IMR-90 (cell line): Measurements from ENCODE around the gene PLA2G15. TPM values are rescaled to one million over a fixed set of nuclear protein-coding genes. Genes with fewer than 3 reads are reported as not detected.

Experiments
- ATAC-seq: fragments of 200-7000 bp; cut with Tn5 transposase; 2 replicates; pipeline ENCODE4 v1.9.1; 2020; ENCODE audit warnings: low read depth, mild to moderate bottlenecking, moderate library complexity
- BruUV-seq: library from RNA; stranded (reverse); fragments of 400-500 nt; replicated peaks from 2 replicates; lab custom pipeline; 2021; lab: Mats Ljungman, UMichigan
- CTCF ChIA-PET: fragments of 300-600 bp; formaldehyde crosslinking; extraction: SDS; loops from one replicate; lab custom pipeline; 2021; ENCODE audit warnings: antibody characterized with exemption; lab: Yijun Ruan, JAX
- POLR2A ChIA-PET: fragments of 300-600 bp; sonication (Branson Sonifier 250); formaldehyde crosslinking; loops from one replicate; lab custom pipeline; 2022; ENCODE audit warnings: antibody characterized with exemption; ENCODE audit not compliant: unreplicated experiment; lab: Charles Lee
- DNase-seq: peaks from one replicate; pipeline ENCODE4 v3.0.0; 2013
- H2AFZ ChIP-seq: replicated peaks from 2 replicates; pipeline ENCODE3; 2013; ENCODE audit warnings: low read length, mild to moderate bottlenecking; ENCODE audit not compliant: poor library complexity
- H2AK5ac ChIP-seq: 2 replicates; pipeline ENCODE4 v1.6.1; 2013; ENCODE audit warnings: low read depth, low read length, inconsistent platforms
- H2AK9ac ChIP-seq: replicated peaks from 2 replicates; pipeline ENCODE3; 2013; ENCODE audit warnings: mild to moderate bottlenecking, low read depth, low read length, moderate library complexity; ENCODE audit not compliant: poor library complexity
- H2BK120ac ChIP-seq: 2 replicates; pipeline ENCODE4 v1.6.1; 2013; ENCODE audit warnings: low read depth, low read length, inconsistent platforms
- H2BK15ac ChIP-seq: 3 replicates; pipeline ENCODE4 v1.6.1; 2013; ENCODE audit warnings: low read depth, low read length, inconsistent platforms
- H2BK20ac ChIP-seq: 2 replicates; pipeline ENCODE4 v1.6.1; 2013; ENCODE audit warnings: low read depth, mild to moderate bottlenecking, inconsistent platforms, low read length, moderate library complexity
- H2BK5ac ChIP-seq: 2 replicates; pipeline ENCODE4 v1.6.1; 2013; ENCODE audit warnings: mild to moderate bottlenecking, low read depth, low read length, inconsistent platforms; ENCODE audit not compliant: poor library complexity, severe bottlenecking
- H3K14ac ChIP-seq: replicated peaks from 2 replicates; pipeline ENCODE4 v1.6.1; 2013; ENCODE audit warnings: low read depth, low read length, inconsistent platforms
- H3K18ac ChIP-seq: 2 replicates; pipeline ENCODE4 v1.6.1; 2013; ENCODE audit warnings: low read depth, low read length, control low read depth
- H3K23ac ChIP-seq: 2 replicates; pipeline ENCODE4 v1.6.1; 2013; ENCODE audit warnings: low read depth, low read length, inconsistent platforms
- H3K27ac ChIP-seq: 2 replicates; pipeline ENCODE4 v1.5.1; 2013; ENCODE audit warnings: mild to moderate bottlenecking, control low read depth, low read length; ENCODE audit not compliant: insufficient read depth
- H3K27me3 ChIP-seq: 2 replicates; pipeline ENCODE4 v1.6.1; 2013; ENCODE audit warnings: low read length; ENCODE audit not compliant: control insufficient read depth, insufficient read depth
- H3K36me3 ChIP-seq: 2 replicates; pipeline ENCODE4 v1.6.1; 2013; ENCODE audit warnings: low read length, mixed read lengths; ENCODE audit not compliant: control insufficient read depth, insufficient read depth
- H3K4ac ChIP-seq: 2 replicates; pipeline ENCODE4 v1.6.1; 2013; ENCODE audit warnings: low read depth, low read length, inconsistent platforms
- H3K4me1 ChIP-seq: 2 replicates; pipeline ENCODE4 v1.6.1; 2013; ENCODE audit warnings: low read length, mixed read lengths; ENCODE audit not compliant: control insufficient read depth, insufficient read depth
- H3K4me2 ChIP-seq: 2 replicates; pipeline ENCODE4 v1.6.1; 2013; ENCODE audit warnings: low read depth, mild to moderate bottlenecking, control low read depth, low read length, moderate library complexity
- H3K4me3 ChIP-seq: 2 replicates; pipeline ENCODE4 v1.5.1; 2013; ENCODE audit warnings: low read depth, mild to moderate bottlenecking, control low read depth, low read length, moderate library complexity; ENCODE audit not compliant: insufficient read depth
- H3K56ac ChIP-seq: 2 replicates; pipeline ENCODE4 v1.6.1; 2013; ENCODE audit warnings: low read length, inconsistent platforms; ENCODE audit not compliant: insufficient read depth; ENCODE audit errors: extremely low read depth
- H3K79me1 ChIP-seq, 2 experiments: 2 replicates each; pipeline ENCODE4 v1.6.1; 2013; ENCODE audit warnings: low read length in 2 of 2, inconsistent platforms in 1 of 2, low read depth in 1 of 2
- H3K9ac ChIP-seq: 2 replicates; pipeline ENCODE4 v1.6.1; 2013; ENCODE audit warnings: low read depth, low read length, control low read depth
- H3K9me1 ChIP-seq: 2 replicates; pipeline ENCODE4 v1.6.1; 2013; ENCODE audit warnings: low read length, inconsistent platforms; ENCODE audit not compliant: insufficient read depth
- H3K9me3 ChIP-seq: 2 replicates; pipeline ENCODE4 v1.6.1; 2013; ENCODE audit warnings: low read length; ENCODE audit not compliant: control insufficient read depth, insufficient read depth
- H4K20me1 ChIP-seq: 2 replicates; pipeline ENCODE4 v1.6.1; 2013; ENCODE audit warnings: low read length, inconsistent platforms; ENCODE audit not compliant: insufficient read depth
- H4K5ac ChIP-seq: 2 replicates; pipeline ENCODE4 v1.6.1; 2013; ENCODE audit warnings: mild to moderate bottlenecking, low read depth, low read length, control low read depth
- H4K8ac ChIP-seq, 2 experiments: 2 replicates each; pipeline ENCODE4 v1.6.1; 2013; ENCODE audit warnings: low read depth in 2 of 2, low read length in 2 of 2, control low read depth in 1 of 2, inconsistent platforms in 1 of 2
- H4K91ac ChIP-seq: 2 replicates; pipeline ENCODE4 v1.6.1; 2013; ENCODE audit warnings: low read depth, low read length, inconsistent platforms; ENCODE audit not compliant: insufficient read depth
- BHLHE40 ChIP-seq: fragments of 150-350 bp; IDR thresholded peaks from 2 replicates; pipeline ENCODE4 v1.6.1; 2016; ENCODE audit warnings: mild to moderate bottlenecking, low read depth, low read length
- CEBPB ChIP-seq: IDR thresholded peaks from 2 replicates; pipeline ENCODE4 v1.6.1; 2012; ENCODE audit warnings: low read depth, low read length, improper control_type of control experiment
- CHD1 ChIP-seq: IDR thresholded peaks from 2 replicates; pipeline ENCODE4 v1.6.1; 2012; ENCODE audit warnings: low read depth, low read length, improper control_type of control experiment
- CTCF ChIP-seq: conservative IDR thresholded peaks from 2 replicates; pipeline ENCODE4 v1.5.1; 2012; ENCODE audit warnings: mild to moderate bottlenecking, low read depth, low read length, improper control_type of control experiment
- ELK1 ChIP-seq: fragments of 150-350 bp; IDR thresholded peaks from 2 replicates; pipeline ENCODE4 v1.6.1; 2016; ENCODE audit warnings: low read depth, mild to moderate bottlenecking, low read length, moderate library complexity, borderline replicate concordance
- FOS ChIP-seq: fragments of 150-350 bp; IDR thresholded peaks from 2 replicates; pipeline ENCODE4 v1.6.1; 2016; ENCODE audit warnings: low read depth, low read length
- MAFK ChIP-seq: IDR thresholded peaks from 2 replicates; pipeline ENCODE4 v1.6.1; 2012; ENCODE audit warnings: low read depth, low read length, improper control_type of control experiment
- MAZ ChIP-seq: IDR thresholded peaks from 2 replicates; pipeline ENCODE4 v1.6.1; 2012; ENCODE audit warnings: low read depth, mild to moderate bottlenecking, low read length, improper control_type of control experiment, moderate library complexity, borderline replicate concordance
- MXI1 ChIP-seq: IDR thresholded peaks from 2 replicates; pipeline ENCODE4 v1.6.1; 2012; ENCODE audit warnings: low read depth, mild to moderate bottlenecking, low read length, moderate library complexity, borderline replicate concordance
- NFE2L2 ChIP-seq: fragments of 150-350 bp; IDR thresholded peaks from 2 replicates; pipeline ENCODE4 v1.6.1; 2016; ENCODE audit warnings: low read depth, mild to moderate bottlenecking, low read length
- POLR2A ChIP-seq: IDR thresholded peaks from 2 replicates; pipeline ENCODE4 v1.6.1; 2012; ENCODE audit warnings: mild to moderate bottlenecking, low read depth, low read length
- RAD21 ChIP-seq: IDR thresholded peaks from 2 replicates; pipeline ENCODE4 v1.6.1; 2012; ENCODE audit warnings: low read length, improper control_type of control experiment
- RCOR1 ChIP-seq: IDR thresholded peaks from 2 replicates; pipeline ENCODE4 v1.6.1; 2012; ENCODE audit warnings: mild to moderate bottlenecking, low read length, improper control_type of control experiment; ENCODE audit not compliant: insufficient replicate concordance
- SMC3 ChIP-seq: fragments of 150-350 bp; IDR thresholded peaks from 2 replicates; pipeline ENCODE4 v1.6.1; 2016; ENCODE audit warnings: low read depth, mild to moderate bottlenecking, antibody characterized with exemption, low read length, moderate library complexity
- USF2 ChIP-seq: fragments of 150-350 bp; IDR thresholded peaks from 2 replicates; pipeline ENCODE4 v1.6.1; 2017; ENCODE audit warnings: mild to moderate bottlenecking, antibody characterized with exemption, low read length, low read depth
- WGBS, 2 experiments: methylation state at CpG; one replicate each; pipeline versions ENCODE4 v1.1.5 to v1.1.7; 2013; ENCODE audit warnings: missing lambda C conversion rate in 2 of 2; ENCODE audit not compliant: insufficient read length in 1 of 2; ENCODE audit errors: extremely low coverage in 2 of 2; 5-methylcytosine and 5-hydroxymethylcytosine counted together
- dilution Hi-C: fragments of 300-500 bp; cut with HindIII; formaldehyde crosslinking; loops from one replicate; pipeline ENCODE4 v1.14.3; 2018; ENCODE audit warnings: low sequenced_read_pairs; ENCODE audit not compliant: unreplicated experiment
- in situ Hi-C: fragments of 300-500 bp; cut with MboI; formaldehyde crosslinking; loops from 3 replicates; pipeline ENCODE4 v1.14.3; 2019; ENCODE audit warnings: low sequenced_read_pairs, inconsistent platforms, mixed read lengths
- intact Hi-C: fragments of 100-400 bp; cut with micrococcal nuclease; formaldehyde crosslinking; loops from 2 replicates; pipeline ENCODE4 v1.10.0; 2022
- polyA plus RNA-seq, 3 experiments: library from polyadenylated mRNA; depleted of rRNA; stranded (reverse); fragments of >200 nt; gene quantifications; 2 replicates each; pipeline ENCODE4 v1.2.3, GENCODE V29; 2012; ENCODE audit warnings: low replicate concordance in 1 of 3
- total RNA-seq: library from RNA; depleted of rRNA; stranded (reverse); fragments of >200 nt; gene quantifications from 2 replicates; pipeline ENCODE4 v1.2.3, GENCODE V29; 2012

Gene PLA2G15
- total and polyA plus RNA-seq, 2 of the 4 experiments (the other 2 are of a cell fraction) = 19.5 to 31.7 TPM

GRCh38 chr16:68300734-68301459 lies 55.7 kb downstream of the PLA2G15 start:
- Histone ChIP-seq H2BK20ac (no peak overlapping the region), H3K18ac (no peak overlapping the region), H3K4me2 (no peak overlapping the region), H3K14ac (no peak overlapping the region), H4K91ac (no peak overlapping the region), H3K9ac (no peak overlapping the region), H2AK5ac (no peak overlapping the region), H3K4ac (no peak overlapping the region), H3K4me3 (no peak overlapping the region), H3K36me3 (peaks cover 57% of the 10 kb centered on the region), H2BK120ac (no peak overlapping the region), H3K56ac (no peak overlapping the region), H3K9me3 (no peaks in the 10 kb centered on the region), H2BK5ac (no peak overlapping the region), H3K27me3 (no peaks in the 10 kb centered on the region), H4K5ac (no peak overlapping the region), H4K8ac (no peak overlapping the region), H3K79me1 (peaks cover 15 to 65% of the 10 kb centered on the region in 2 experiments; a peak in 3 of 4 replicates), H3K23ac (no peak overlapping the region), H4K20me1 (peaks cover 14% of the 10 kb centered on the region; the same call in 1 of the 2 replicates), H3K27ac (no peak overlapping the region), H3K9me1 (peaks cover 8% of the 10 kb centered on the region; the same call in 1 of the 2 replicates), H2AFZ (no peak overlapping the region), H2AK9ac (no peak overlapping the region), H2BK15ac (no peak overlapping the region), H3K4me1 (peaks cover 7% of the 10 kb centered on the region; the same call in 1 of the 2 replicates)
- ChIA-PET POLR2A (interaction anchor here (1.1 kb wide), 1 partner anchor 10 kb away, joined by 3 read pairs; the partner anchor contains the start of genes PRMT7 and SLC7A6OS), CTCF (interaction anchor here (0.7 to 1.4 kb wide), 2 partner anchors 13 to 28 kb away, joined by 3 read pairs; no protein-coding TSS in a partner anchor)
- dilution Hi-C loops (no loop called here), in situ Hi-C loops (no loop called here), intact Hi-C loops (no loop called here)
- ATAC-seq (no peak), DNase-seq (no peak)
- no CpG with 5 or more reads among the region's 7 CpGs for WGBS, 2 experiments
- no TSS peak for BruUV-seq
- TF ChIP-seq USF2 (no peak), MAFK (no peak), RCOR1 (no peak), MAZ (no peak), CTCF (no peak), FOS (no peak), ELK1 (no peak), MXI1 (no peak), SMC3 (no peak), BHLHE40 (no peak), RAD21 (no peak), NFE2L2 (no peak), CHD1 (no peak), POLR2A (no peak), CEBPB (no peak)
